Anterior cingulate cortex (tissue), 58 donors: ENCODE results near the gene COTL1.

Experiments
- DNase-seq, 58 donors: peaks; one replicate each; lab custom pipeline; 2025; lab: John Stamatoyannopoulos, UW

COTL1 gene

GRCh38 chr16:84614968-84615813 lies 2.7 kb downstream of the COTL1 start:
- DNase-seq = peak in 2 of 58 donors; percentile 20 to 24

DNA sequence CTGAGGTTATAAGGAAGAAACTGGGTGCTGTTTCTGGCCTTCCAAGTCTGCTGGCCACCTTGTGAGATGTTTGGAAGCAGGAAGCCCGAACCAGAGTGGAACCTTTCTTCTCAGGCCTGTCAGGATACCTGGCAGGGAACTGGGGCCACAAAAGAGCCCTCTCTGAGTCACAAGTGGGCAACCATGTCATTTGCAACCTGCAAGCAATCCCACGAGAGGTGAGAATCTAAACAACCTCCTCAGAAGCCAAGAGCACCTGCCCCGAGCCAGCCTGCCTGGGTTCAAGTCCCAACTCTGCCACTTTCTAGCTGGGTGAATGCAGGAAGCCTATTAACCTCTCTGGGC lies 3.3 kb downstream of the COTL1 start:
- DNase-seq = no peak

DNA sequence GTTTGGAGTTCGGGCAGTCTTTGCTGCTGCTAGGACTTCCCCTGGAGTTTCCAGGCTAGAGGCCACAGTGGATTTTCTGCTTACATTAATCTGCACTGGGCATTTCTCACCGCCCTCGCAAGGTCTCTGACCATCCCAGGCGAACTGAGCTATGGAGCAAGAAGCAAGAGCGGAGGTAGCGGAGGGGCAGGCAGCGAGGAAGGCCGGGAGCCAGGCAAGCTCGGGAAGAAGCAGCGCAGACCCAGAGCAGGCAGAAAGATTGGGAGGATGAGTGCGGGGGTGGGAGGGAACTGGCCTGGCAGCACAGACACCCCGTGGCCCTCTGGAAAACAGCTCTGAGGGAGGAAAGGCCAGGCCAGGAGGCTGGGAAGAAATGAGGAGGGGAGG lies 3.8 kb downstream of the COTL1 start:
- no peak for DNase-seq

- DNase-seq = no peak
Measured at GRCh38 chr16:84613408-84614072, 4.3 kb downstream of the COTL1 start.

DNA sequence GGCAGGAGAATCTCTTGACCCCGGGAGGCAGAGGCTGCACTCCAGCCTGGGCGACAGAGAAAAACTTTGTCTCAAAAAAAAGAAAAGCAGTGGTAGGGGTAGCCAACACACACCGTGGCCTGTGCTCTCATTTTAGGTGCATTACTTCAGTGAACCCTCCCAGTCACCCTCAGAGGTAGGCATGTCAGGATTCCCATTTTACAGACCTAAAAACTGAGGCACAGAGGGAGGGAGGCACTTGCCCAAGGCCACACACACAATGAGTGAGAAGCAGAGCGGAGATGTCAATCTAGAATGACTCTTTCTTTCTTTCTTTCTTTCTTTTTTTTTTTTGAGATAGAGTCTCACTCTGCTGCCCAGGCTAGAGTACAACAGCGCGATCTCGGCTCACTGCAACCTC lies 5.2 kb downstream of the COTL1 start:
- no peak for DNase-seq

- peak in 6 of 58 donors; percentile 7 to 31 (median 19) for DNase-seq
Measured at GRCh38 chr16:84611041-84611440, 6.8 kb downstream of the COTL1 start.

GRCh38 chr16:84610376-84610775 lies 7.5 kb downstream of the COTL1 start:
- DNase-seq = no peak

DNA sequence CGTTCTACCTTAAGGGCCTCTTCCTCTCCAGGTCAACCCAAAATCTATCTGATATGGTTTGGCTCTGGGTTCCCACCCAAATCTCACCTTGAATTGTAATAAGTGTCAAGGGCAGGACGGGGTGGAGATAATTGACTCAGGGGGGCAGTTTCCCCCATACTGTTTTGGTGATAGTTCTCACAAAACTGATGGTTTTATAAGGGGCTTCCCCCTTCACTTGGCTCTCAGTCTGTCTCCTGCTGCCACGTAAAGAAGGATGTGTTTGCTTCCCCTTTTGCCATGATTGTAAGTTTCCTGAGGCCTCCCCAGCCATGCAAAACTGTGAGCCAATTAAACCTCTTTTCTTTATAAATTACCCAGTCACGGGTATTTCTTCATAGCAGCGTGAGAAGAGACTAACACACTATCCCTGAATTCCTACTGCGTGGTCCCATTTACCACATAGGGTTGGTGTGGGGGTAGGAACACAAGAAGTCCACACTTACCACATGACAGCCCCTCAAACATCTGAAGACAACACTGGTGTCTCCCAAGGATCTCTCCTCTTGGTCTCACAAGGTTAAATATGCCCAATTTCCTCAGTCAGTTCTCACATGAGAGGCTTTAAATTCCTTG lies 8.2 kb downstream of the COTL1 start:
- no peak for DNase-seq

DNA sequence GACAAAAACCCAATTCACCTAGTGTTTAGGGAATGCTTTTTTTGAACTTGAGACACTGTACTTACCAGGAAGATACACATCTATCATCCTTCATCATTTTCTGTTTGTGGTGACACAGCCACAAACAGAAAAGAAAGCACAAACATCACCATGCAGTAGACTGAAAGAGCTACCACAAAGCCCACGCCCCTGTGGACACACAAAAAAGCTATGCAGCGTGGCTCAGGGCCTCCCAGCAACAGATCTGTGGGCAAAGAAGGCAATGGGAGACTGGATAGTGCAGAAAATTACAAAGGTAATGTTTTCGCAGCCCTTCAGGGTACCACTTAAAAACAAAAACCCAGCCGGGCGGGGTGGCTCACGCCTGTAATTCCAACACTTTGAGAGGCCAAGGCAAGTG lies 9.6 kb downstream of the COTL1 start:
- DNase-seq = no peak

- DNase-seq = peak in 7 of 58 donors; percentile 14 to 44 (median 23)
Measured at GRCh38 chr16:84607694-84608093, 10.2 kb downstream of the COTL1 start.

GRCh38 chr16:84607061-84607460 lies 10.8 kb downstream of the COTL1 start:
- no peak for DNase-seq

DNA sequence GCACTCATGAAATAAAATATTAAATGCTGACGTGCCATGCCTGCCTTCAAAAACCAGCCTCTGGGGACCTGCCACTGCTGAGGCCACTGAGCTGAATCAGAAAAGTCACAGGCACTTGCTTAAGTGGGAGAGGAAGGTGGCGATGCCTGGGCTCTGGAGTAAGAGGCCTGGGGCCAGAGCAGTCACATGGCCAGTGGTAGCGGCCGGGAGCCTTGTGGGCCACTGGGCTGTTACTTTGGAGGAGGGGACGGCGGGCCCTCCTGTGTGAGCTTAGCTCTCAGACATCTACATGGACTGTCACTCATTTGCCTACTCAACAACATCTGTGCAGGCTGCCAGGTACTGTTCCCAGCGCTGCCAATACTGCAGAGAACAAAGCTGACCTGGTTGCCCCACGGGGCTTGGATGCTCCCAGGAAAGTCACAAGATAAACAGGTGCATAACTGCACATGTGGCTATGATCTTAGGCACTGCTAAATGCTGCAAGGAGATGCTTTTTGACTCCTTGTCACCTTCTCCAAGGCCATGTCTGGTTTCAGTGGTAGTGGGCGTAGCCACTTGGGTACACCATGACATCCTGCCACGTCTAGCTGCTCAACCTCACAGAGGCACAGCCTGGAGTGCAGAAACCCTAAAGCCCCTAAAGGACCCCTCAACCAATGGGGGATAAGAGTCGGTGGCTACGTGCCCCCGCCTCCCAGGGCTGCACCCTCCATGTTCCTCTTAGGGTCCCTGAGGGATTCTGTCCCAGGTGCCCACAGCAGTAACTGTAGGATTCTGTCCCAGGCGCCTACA lies 11.6 kb downstream of the COTL1 start:
- DNase-seq = peak in 11 of 58 donors; percentile 14 to 39 (median 29)

DNA sequence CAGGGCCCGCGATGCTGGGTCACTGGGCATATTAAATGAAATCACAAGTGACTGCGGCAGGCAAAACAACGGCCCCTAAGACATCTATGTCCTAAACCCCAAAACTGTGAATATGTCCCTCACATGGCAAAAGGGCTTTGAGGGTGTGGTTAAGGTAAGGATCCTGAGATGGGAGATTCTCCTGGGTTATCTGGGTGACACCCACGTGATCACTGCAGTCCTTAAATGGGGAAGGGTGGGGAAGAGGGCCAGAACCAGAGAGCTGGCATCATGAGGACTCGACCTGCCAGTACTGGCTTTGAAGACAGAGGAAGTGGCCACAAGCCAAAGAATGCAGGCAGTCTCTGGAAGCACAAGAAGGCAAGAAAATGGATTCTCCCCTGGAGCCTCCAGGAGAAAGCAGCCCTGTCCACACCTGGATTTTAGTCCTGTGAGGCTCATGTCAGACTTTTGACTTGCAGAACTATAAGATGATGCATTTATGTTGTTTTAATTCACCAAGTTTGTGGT lies 12.5 kb downstream of the COTL1 start:
- DNase-seq = no peak

DNA sequence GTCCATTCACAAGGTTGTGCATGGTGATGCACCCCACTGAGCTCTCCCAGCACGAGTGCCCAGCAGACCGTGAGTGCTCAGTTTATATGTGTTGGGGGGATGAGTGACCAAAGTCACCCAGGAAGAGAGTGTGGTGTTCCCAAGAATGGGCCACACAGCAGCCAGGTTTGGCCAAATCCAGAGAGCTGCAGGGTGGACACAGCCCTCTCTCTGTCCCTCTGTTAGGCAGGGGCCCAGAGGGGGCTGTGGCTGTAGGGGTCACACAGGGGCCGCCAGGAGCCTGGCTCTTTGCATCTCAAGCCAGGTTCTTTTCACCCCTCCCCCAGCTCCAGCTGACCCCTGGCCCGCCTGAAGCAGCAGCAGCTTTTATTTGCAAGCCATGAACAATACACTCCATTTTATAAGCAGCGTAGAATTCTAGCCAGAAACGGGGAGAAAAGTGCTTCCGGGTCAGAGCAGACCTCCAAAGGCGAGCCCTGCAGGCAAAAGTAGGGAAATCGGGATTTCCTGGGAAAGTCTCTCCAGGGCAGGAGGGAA lies 13.3 kb downstream of the COTL1 start:
- no peak for DNase-seq

DNA sequence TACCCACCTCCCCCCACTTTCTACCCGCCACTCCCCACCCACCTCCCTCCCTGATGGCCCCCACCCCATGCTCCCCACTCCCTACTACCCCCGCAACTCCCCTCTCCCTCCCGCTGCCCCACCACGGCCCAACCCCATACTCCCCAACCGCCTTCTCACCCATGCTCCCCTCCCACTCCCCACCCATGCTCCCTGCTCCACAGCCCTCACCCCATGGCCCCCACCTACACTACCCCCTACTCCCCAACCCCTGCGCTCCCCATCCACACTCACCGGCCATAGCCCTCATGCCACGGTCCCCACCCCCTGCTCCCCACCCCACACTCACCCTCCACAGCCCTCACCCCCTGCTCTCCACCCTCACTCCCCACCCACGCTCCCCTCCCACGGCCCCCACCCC lies 13.9 kb downstream of the COTL1 start:
- no peak for DNase-seq

GRCh38 chr16:84603140-84603816 lies 14.6 kb downstream of the COTL1 start:
- peak in 47 of 58 donors; percentile 13 to 83 (median 53) for DNase-seq

GRCh38 chr16:84600343-84601229 lies 17.3 kb downstream of the COTL1 start:
- no peak for DNase-seq

- DNase-seq = peak in 47 of 58 donors; percentile 17 to 85 (median 51)
Measured at GRCh38 chr16:84599521-84600202, 18.2 kb downstream of the COTL1 start.
